CD4-positive, alpha-beta T cell treated with Interleukin-21 for 1 hour (primary cell): ENCODE data around the gene PTPRD.

Experiments
- DNase-seq: peaks from one replicate; pipeline ENCODE4 v3.0.0-alpha.2; 2020

The PTPRD gene

GRCh38 chr9:9730174-9730573 lies 882.6 kb downstream of the PTPRD start:
- no peak for DNase-seq

GRCh38 chr9:9729082-9729481 lies 883.7 kb downstream of the PTPRD start:
- no peak for DNase-seq

GRCh38 chr9:9719373-9720112 lies 893.3 kb downstream of the PTPRD start:
- no peak for DNase-seq

DNA sequence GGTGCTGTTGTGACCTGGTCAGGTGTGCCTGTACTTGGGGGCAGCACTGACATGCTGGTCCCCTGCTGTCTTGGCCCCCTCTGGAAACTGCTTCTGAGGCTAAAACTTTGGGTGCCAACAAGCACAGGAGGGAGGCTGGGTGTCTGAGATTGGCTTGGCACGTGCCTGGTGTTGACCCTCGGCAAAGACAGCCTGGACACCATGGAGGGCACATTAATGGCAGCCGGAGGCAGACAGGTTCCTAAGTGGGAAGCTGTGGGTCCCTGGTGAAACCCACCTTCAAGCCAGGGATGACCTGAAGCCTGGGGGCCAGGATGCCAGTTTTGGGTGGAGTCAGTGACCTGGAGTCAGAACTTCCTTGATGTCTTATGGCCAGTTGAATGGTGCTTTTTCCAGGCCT lies 894.1 kb downstream of the PTPRD start:
- no peak for DNase-seq

DNA sequence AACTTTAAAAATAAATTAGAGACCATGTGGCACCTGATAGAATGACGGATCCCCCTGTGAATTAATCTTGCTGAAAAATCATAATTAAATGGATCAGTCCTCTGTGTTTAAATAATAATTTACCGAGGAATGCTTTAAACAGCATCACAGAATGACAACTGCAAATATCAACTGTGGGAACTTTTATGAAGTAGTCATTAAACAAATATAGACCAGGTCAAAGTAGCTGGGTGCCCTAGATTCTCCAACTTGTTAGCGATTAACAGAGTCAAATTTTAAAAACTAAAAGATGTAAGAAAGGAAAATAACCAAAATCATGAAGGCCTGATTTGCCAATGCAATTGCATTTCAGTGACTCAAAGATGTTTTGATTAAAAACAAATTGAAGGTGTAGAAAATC lies 933.4 kb downstream of the PTPRD start:
- DNase-seq: no peak

- DNase-seq: no peak
These were observed 938.3 kb downstream of the PTPRD start for GRCh38 chr9:9674461-9674860.

- no peak for DNase-seq
These were observed 942.3 kb downstream of the PTPRD start for GRCh38 chr9:9670454-9670853.

DNA sequence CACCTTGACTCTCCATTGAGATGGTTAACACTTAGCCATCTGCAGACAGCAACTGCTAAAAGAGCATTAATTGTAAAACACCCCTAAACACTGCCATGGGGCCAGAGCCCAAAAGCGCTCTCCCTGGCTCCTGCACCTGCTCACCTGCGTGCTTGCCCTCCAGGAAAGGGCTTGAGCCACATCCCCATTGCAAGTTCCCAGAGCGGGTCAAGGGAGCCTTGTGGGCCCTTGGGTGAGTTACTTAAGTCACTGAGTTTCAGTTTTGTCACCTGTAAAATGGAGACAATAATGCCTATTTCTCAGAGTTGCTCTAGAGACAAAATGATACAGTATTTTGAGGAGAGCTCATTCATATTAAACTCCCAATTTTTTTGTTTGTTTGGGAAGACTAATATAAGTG lies 967.8 kb downstream of the PTPRD start:
- DNase-seq: no peak

DNA sequence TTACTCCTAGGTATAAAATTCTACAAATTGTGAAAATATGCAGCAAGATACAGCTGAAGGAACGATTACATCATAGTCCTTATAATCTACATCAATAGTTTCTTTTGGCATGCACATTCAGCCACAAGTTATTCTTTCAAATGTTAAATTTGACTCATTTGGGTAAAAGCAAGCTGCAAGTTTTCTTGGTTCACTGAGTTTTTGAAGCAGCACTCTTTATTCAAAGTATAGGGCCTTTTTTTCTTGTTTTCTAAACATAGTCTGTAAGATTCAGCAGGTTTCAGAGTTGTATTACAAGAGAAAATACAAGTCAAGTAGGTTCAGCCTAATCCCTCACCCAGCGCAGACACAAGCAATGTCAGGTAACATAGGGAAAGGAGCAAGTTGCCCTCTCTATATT lies 981.5 kb downstream of the PTPRD start:
- DNase-seq: no peak

- no peak for DNase-seq
These were observed 987.6 kb downstream of the PTPRD start for GRCh38 chr9:9625248-9625647.

DNA sequence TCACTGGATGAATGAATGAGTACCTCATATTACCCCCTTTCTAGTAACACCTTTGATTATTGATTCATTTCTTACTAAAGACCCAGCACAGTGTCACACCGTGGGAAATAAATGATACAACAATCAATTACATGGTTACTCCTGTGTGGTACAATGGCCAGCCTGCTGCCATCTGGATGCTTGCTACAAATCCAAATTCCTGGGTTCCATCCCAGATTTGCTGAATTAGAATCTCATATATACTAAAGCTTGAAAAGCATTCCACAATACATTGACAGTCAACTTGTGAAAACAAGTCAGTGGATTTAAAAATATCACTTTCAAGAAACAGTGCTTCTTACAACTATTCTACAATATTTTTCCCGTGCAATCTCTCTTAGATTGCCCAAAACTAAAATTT lies 989.3 kb downstream of the PTPRD start:
- no peak for DNase-seq

GRCh38 chr9:9621355-9621940 lies 991.4 kb downstream of the PTPRD start:
- no peak for DNase-seq

GRCh38 chr9:9620736-9621135 lies 992.1 kb downstream of the PTPRD start:
- DNase-seq: no peak

DNA sequence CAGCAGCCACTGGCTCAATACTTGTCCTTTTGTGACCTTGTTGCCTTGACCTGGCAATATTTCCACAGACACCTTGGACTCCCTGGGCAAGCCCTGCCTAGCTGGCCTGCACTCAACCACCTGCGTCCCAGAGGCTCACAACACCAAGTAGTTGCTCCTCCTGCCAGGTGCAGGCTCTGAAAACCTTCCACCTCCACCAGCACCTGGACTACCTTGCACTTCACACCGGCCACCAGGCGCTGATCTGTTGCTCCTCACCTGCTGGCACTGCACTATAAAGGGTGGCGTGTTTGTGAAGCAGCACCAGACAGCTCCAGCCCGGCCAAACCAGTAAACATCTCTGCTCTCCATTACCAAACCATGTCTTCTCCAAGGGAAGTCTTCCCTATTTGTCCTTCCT lies 997.7 kb downstream of the PTPRD start:
- no peak for DNase-seq

DNA sequence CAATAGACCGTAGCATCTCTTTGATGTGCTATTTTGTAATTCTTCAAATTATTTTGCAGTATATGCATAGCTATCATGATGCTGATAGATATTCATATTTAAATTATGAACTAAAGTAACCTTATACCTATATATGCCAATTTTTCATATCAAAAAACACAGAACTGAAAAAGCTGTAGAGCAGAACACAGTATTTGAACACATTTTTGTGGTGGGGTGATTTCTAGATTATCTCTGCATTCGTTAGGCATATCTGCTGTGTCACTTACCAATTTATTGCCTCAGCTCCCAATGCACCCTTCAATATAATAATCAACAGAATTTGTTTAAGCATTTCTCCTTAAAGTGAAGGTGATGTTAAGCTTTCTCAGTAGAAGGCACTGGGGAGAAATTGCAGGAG lies 998.2 kb downstream of the PTPRD start:
- DNase-seq: no peak

GRCh38 chr9:9612755-9613154 lies 1000.0 kb downstream of the PTPRD start:
- DNase-seq: no peak

DNA sequence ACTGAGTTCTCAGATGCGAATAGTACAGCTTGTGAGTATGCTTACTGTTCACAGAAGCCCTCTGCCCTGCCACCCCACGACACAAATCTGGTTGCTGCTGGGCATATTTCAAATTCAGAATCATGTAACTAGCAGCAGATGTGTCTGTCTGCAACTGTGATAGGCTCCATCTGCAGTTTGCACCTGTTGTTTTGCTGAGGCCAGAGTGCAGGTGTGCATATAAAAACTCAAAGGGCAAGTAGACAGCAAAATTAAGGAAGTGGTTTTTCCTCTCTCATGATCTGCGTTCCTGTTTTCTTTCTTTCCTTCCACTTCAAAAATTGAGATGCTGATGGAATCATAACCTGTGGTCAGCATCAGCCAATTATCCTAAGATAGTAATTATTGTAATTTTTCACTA lies 1000.5 kb downstream of the PTPRD start:
- no peak for DNase-seq

DNA sequence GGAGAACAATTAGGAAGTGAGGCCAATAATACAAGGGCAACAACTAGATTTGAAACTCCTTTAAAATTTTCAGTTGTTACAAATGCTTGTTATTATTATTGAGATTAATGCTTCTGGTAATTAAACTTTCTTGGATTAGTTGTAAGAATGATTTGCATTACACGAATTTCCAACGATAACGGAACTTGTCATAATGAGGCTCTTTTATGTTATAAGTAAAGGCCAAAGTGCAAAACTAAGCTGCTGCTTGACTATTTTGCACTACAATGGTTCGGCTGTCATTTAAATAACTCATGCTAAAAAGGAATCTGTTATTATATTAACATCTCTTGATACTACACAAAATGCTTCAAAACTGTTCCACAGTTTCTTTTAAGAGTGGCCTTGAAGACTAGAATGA lies 1007.1 kb downstream of the PTPRD start:
- DNase-seq: no peak

DNA sequence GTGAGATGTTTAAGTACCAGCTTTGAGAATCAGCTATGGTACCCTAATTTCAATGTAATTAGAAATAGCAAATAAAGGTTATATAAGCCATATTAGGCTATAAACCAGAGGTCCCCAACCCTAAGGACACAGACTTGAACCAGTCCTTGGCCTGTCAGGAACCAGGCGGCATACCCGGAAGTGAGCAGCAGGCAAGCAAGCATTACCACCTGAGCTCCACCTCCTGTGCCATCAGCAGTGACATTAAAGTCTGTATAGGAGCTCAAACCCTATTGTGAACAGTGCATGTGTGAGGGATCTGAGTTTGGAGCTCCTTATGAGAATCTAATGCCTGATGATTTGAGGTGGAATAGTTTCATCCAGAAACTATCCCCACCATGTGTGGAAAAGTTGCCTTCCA lies 1009.5 kb downstream of the PTPRD start:
- no peak for DNase-seq

GRCh38 chr9:9598723-9599122 lies 1014.1 kb downstream of the PTPRD start:
- no peak for DNase-seq

GRCh38 chr9:9592104-9592503 lies 1020.7 kb downstream of the PTPRD start:
- DNase-seq: no peak

GRCh38 chr9:9585920-9586319 lies 1026.9 kb downstream of the PTPRD start:
- DNase-seq: no peak

GRCh38 chr9:9574080-9574479 lies 1038.7 kb downstream of the PTPRD start:
- no peak for DNase-seq

GRCh38 chr9:9565700-9566099 lies 1047.1 kb downstream of the PTPRD start:
- no peak for DNase-seq

DNA sequence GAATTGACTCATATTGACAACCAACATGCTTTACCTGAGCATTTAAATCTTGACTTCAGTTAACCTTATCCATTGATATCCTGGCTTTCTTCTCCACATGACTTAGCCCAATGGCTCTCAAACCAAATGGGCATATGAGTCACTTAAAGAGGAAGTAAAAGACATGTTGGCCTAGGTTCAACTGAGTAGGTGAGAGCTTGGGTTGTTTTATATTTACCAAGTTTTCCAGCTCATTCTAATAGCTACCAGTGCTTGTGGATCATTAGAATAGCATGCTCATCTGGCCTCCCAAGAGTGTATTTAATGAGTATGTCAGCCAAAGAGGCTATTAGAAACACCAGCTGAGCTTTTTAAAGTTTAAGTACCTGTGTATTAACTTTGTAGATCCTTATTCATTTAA lies 1049.0 kb downstream of the PTPRD start:
- DNase-seq: no peak
